Measurements from ENCODE around the gene ARHGEF17.

Gene ARHGEF17

GRCh38 chr11:73314117-73314961 lies 6.3 kb downstream of the ARHGEF17 start:
- no peak for DNase-seq (ENCODE audit: low read depth)
- no peak overlapping the region for H3K4me3 ChIP-seq (ENCODE audit: low read depth, low read length)
- TF ChIP-seq CTCF (IDR thresholded peaks at IDR 0.05; ENCODE audit: control insufficient read depth, extremely low read depth, insufficient read depth) = no peak

DNA sequence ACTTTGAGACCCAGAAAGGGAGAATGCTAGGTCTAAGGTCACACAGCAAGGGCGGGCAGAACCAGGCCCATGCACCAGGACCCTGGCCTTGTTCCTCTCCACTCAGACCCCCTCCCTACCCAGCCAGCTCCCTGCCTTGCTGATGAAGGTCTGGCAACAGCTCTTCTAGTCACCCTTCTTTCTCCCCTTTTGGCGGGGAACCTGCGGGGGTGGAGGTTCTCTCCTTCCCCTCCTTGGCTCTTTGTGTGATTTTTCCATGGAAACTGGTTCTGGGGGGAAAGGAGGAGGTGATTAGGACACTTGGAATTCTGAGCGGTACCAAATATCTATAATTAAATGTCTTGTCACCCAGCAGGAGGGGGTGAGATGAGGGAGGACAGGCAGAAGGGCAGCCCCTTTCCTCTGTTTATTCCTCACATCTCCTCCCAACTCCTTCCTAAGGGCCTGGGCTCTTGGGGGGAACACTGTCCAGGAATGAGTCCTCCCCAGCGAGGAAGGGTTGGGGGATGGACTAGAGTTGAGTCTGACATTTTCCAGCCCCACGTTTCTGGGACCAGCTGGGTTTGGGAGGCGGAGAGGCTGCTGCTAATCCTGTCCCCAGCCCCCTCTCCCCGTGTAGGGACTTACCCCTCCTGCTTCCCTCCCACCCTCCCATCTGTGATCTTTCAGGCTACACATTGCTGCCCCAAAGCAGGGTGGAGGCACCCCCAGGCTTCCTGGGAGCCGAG lies 7.4 kb downstream of the ARHGEF17 start:
- TF ChIP-seq CTCF (IDR thresholded peaks at IDR 0.05; ENCODE audit: control insufficient read depth, extremely low read depth, insufficient read depth) = no peak
- H3K4me3 ChIP-seq (ENCODE audit: low read depth, low read length) = no peak overlapping the region
- DNase-seq (ENCODE audit: low read depth) = no peak

DNA sequence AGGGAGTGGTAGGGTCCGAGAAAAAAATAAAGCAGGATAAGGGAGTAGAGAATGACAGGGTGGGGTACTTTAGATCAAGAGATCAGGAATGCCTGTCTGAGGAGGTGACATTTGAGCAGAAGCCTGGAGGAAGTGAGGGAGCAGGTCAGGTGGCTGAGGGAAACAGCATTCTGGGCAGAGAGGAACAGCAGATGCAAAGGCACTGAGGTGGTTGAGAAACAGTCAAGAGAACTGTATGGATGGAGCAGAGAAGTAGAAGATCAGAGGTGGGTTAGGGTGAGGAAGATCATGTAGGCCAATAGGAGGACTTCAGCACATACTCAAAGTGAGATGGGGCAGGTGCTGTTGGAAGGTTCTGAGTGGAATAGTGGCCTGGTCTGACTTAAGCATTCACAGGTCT lies 8.3 kb downstream of the ARHGEF17 start:
- no peak for DNase-seq (ENCODE audit: low read depth)
- no peak overlapping the region for H3K4me3 ChIP-seq (ENCODE audit: low read depth, low read length)
- no peak for TF ChIP-seq CTCF (IDR thresholded peaks at IDR 0.05; ENCODE audit: control insufficient read depth, extremely low read depth, insufficient read depth)

DNA sequence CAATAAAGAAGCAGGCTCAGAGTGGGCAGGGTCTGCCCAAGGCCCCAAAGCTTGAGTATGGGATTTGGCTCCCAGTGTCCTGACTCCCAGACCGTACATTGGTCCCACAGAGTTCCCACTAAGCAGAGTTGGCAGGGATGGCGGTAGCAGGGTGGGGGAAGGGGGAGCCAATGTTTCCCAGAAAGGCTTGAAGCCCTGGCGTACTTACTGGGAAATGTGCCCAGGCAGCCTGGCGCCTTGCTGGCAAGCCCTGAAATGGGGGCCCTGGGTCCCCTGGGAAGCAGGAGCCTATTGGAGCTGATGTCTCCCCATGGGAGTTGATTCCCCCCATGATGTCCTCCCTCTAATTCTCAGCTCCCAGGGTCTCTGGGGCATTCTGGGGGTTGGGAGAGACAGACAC lies 9.3 kb downstream of the ARHGEF17 start:
- DNase-seq (ENCODE audit: low read depth) = no peak
- TF ChIP-seq CTCF (IDR thresholded peaks at IDR 0.05; ENCODE audit: control insufficient read depth, extremely low read depth, insufficient read depth) = no peak
- no peak overlapping the region for H3K4me3 ChIP-seq (ENCODE audit: low read depth, low read length)

DNA sequence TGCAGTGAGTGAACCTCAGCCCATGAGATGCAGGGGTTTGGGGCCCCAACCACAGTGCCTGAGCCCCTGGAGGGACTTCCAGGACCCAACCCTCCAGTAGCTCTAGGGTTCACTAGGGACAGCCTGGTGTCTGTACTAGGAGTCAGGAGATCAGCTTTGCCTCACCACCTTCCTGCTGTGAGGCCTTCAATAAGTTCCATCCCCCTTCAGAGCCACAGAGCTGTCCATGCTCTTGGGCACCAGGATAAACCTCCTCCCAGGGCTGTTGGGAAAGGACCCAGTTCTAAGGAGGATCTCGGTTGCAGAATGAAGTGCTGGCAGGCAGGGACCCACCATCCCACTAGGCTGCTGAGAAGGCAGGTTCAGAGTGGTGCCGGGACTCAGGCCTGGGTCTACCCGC lies 9.7 kb downstream of the ARHGEF17 start:
- no peak for DNase-seq (ENCODE audit: low read depth)
- no peak for TF ChIP-seq CTCF (IDR thresholded peaks at IDR 0.05; ENCODE audit: control insufficient read depth, extremely low read depth, insufficient read depth)
- no peak overlapping the region for H3K4me3 ChIP-seq (ENCODE audit: low read depth, low read length)

DNA sequence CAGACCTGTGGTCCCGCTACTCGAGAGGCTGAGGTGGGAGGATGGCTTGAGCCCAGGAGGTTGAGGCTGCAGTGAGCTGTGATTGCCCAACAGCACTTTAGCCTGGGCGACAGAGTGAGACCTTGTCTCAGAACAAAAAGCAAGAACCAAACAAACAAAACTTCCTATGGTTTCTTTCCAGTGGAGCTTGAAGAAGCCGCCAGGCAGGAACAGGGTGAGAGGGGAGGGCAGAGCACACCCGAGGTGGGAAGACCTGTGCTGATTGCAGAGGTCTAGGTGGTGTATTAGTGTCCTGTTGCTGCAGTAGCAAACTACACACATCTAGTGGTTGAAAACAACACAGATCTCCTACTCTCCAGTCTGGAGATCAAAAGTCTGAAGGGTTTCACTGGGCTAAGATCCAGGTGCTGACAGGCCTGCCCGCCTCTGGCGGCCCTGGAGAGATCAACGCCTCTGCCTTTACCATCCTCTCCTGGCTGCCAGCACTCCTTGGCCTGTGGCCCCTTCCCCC lies 10.5 kb downstream of the ARHGEF17 start:
- no peak overlapping the region for H3K4me3 ChIP-seq (ENCODE audit: low read depth, low read length)
- DNase-seq (ENCODE audit: low read depth) = no peak
- TF ChIP-seq CTCF (IDR thresholded peaks at IDR 0.05; ENCODE audit: control insufficient read depth, extremely low read depth, insufficient read depth) = no peak

Measured in LNCaP clone FGC (cell line).